ENCODE measurements around the gene XYLT1. TPM values are rescaled to one million over a fixed set of nuclear protein-coding genes. Genes with fewer than 3 reads are reported as not detected.

The XYLT1 gene
- total RNA-seq, 2 donors from 2014 or later = 14.4 to 31.3 TPM

DNA sequence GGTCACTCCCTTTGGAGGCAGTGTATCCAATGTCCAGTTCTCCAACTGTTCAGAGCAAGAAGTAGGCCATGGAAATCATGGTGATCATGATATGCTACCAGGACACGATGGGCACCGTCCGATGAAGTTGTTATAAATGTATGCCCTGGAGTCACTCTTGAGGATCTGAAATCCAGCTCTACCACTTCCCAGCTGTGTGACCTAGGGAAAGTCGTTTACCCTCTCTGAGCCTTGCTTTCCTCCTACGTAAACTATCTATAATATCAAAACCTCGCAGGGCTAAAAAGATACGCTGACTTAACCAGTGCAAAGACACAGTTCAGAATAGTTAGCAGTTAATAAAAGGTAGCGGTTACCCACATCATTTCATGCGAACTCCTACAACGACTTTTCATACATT lies 194.2 kb downstream of the XYLT1 start:
- Histone ChIP-seq H3K4me3 (no peak overlapping the region), H3K36me3 (no peaks in the 10 kb centered on the region), H3K27me3 (no peaks in the 10 kb centered on the region), H3K27ac (no peak overlapping the region), H3K9me3 (no peaks in the 10 kb centered on the region), H3K4me1 (peaks cover 0 to 2% of the 10 kb centered on the region in 2 donors)
- no peak for DNase-seq (ENCODE audit: low spot score)
- TF ChIP-seq, protein P1, sequence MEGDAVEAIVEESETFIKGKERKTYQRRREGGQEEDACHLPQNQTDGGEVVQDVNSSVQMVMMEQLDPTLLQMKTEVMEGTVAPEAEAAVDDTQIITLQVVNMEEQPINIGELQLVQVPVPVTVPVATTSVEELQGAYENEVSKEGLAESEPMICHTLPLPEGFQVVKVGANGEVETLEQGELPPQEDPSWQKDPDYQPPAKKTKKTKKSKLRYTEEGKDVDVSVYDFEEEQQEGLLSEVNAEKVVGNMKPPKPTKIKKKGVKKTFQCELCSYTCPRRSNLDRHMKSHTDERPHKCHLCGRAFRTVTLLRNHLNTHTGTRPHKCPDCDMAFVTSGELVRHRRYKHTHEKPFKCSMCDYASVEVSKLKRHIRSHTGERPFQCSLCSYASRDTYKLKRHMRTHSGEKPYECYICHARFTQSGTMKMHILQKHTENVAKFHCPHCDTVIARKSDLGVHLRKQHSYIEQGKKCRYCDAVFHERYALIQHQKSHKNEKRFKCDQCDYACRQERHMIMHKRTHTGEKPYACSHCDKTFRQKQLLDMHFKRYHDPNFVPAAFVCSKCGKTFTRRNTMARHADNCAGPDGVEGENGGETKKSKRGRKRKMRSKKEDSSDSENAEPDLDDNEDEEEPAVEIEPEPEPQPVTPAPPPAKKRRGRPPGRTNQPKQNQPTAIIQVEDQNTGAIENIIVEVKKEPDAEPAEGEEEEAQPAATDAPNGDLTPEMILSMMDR (IDR thresholded peaks at IDR 0.05) = no peak

DNA sequence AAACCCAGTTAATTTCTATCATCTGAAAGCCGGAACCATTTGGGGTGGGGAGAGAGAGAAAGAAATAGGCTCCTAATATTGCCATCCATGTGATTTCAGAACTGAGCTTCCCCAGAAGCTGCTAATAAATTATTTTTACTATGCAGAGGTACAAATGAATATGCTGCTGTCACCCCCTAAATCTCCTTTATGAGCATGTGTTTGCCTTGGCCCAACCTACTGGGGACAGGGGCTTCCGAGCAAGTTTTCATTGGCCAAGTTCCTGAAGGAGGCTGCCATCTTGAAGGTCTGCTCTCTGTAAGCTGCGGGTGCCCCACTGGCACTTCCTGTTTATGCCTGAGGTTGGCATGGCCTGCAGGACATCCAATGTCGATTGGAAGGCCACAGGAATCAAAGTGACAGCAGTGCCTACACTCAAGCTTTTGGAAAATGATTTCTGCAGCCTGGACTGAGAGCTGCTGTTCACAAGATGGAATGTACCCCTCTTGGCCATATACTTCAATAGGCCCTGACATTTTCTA lies 194.7 kb downstream of the XYLT1 start:
- H3K4me3 ChIP-seq = no peak overlapping the region
- peaks cover 0 to 5% of the 10 kb centered on the region in 2 donors for H3K4me1 ChIP-seq
- no peaks in the 10 kb centered on the region for H3K9me3 ChIP-seq
- no peak for DNase-seq (ENCODE audit: low spot score)
- H3K36me3 ChIP-seq = no peaks in the 10 kb centered on the region
- H3K27ac ChIP-seq = no peak overlapping the region
- TF ChIP-seq, protein P1 (IDR thresholded peaks at IDR 0.05) = no peak
- no peaks in the 10 kb centered on the region for H3K27me3 ChIP-seq

DNA sequence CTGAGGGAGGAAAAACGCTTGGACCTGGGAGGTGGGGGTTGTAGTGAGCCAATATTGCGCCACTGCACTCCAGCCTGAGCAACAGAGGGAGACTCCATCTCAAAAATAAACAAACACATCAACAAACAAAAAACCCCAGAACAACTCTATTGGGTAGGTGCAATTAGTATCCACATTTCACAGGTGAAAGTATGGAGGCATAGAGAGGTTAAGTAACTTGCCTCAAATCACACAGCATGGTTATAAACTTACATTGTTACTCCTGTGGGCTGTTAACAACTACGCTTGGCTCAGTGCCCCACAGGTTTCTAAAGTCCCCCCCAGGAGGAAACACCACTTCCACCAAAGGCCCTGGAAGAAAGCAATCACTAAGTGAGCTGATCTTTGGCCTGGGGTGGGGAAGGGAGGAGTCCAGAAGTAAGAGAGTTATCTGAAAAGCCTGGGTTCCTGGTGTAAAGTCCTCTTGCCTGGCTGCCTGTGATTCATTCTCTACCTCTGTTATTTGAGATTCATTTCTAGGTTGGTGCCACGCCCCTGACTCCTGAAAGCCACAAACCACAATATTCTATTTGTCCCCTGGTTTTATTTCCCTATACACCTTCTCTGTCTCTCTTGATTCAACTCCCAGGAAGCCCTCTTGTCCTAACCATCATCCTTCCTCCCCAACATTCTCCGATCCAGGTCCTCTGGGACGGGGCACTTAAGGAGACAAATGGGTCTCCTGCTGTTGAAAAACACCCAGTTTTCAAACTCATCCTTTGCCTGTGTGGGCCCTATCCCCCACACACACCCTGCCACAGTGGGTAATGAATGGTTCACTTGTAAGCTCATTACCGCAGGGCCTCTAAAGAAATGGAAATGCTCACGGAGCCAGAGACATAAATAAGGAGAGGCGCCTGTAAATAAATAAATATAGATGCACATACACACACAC lies 195.4 kb downstream of the XYLT1 start:
- TF ChIP-seq, protein P1 (IDR thresholded peaks at IDR 0.05) = no peak
- Histone ChIP-seq H3K36me3 (no peaks in the 10 kb centered on the region), H3K27ac (no peak overlapping the region), H3K9me3 (no peaks in the 10 kb centered on the region), H3K27me3 (no peaks in the 10 kb centered on the region), H3K4me3 (no peak overlapping the region), H3K4me1 (peaks cover 0 to 6% of the 10 kb centered on the region in 2 donors)
- no peak for DNase-seq (ENCODE audit: low spot score)

DNA sequence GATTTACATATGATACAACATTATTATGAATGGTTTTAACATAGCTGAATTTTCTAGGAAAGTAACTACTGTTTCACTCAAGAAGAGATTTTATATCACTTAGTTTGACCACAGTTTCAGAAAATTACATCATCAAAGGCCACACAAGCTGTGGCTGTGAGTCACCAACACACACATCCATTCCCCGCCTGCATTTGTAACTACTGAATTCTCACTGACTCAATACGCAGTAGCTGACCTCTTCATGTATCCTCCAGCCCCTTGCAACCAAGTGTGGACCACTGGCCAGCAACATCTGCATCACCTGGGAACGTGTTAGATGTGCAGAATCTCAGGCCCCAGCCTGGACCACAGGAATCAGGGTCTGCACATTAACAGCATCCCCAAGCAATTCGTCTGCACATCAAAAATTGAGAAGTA lies 197.6 kb downstream of the XYLT1 start:
- DNase-seq (ENCODE audit: low spot score) = no peak
- H3K36me3 ChIP-seq = no peaks in the 10 kb centered on the region
- H3K4me3 ChIP-seq = no peak overlapping the region
- no peaks in the 10 kb centered on the region for H3K27me3 ChIP-seq
- H3K27ac ChIP-seq = no peak overlapping the region
- TF ChIP-seq, protein P1 (IDR thresholded peaks at IDR 0.05) = no peak
- no peaks in the 10 kb centered on the region for H3K9me3 ChIP-seq
- peaks cover 0 to 15% of the 10 kb centered on the region in 2 donors for H3K4me1 ChIP-seq

DNA sequence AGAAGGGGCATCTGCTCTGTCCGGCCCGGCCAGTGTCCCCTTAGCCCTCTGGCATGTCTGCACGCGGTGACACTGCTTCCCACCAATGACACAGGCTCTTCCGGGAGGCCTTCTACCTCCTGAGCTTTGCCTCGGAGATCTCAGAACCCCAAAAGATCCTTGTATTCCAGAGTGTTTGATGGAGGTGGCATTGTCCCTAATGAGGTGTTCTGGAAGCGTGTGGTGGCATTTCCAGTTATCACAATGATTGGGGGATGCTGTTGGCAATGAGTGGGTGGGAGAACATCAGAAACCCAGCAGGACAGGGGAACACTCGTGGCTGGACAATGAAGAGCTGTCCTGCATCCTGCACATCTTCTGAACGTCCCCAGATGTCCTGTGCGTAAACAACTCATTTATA lies 198.0 kb downstream of the XYLT1 start:
- H3K4me3 ChIP-seq = no peak overlapping the region
- no peak overlapping the region for H3K27ac ChIP-seq
- H3K9me3 ChIP-seq = no peaks in the 10 kb centered on the region
- no peak for DNase-seq (ENCODE audit: low spot score)
- TF ChIP-seq, protein P1 (IDR thresholded peaks at IDR 0.05) = no peak
- H3K27me3 ChIP-seq = no peaks in the 10 kb centered on the region
- H3K36me3 ChIP-seq = no peaks in the 10 kb centered on the region
- peaks cover 0 to 15% of the 10 kb centered on the region in 2 donors for H3K4me1 ChIP-seq
